Retina (tissue), 1 donor: ENCODE data around the gene TP53.
"Not testable (repeated sequence)": the region's sequence is repeated elsewhere in the genome, so short reads cannot be mapped to it uniquely, and the experiment has no call there.

ENCODE experiments used
- DNase-seq: peaks from one replicate; pipeline ENCODE4 v3.0.0-alpha.2; 2016

TP53 gene

GRCh38 chr17:7673239-7673638 is 14.1 kb downstream of the TP53 start:
- no peak for DNase-seq

GRCh38 chr17:7668482-7668881 is 18.8 kb downstream of the TP53 start:
- no peak for DNase-seq

GRCh38 chr17:7667656-7668406 is 19.5 kb downstream of the TP53 start:
- DNase-seq: peak; percentile 30

- DNase-seq: peak; percentile 32
These were observed 30.2 kb downstream of the TP53 start for GRCh38 chr17:7656958-7657609.

GRCh38 chr17:7655541-7655840 is 31.8 kb downstream of the TP53 start:
- no peak for DNase-seq

- no peak for DNase-seq
These were observed 32.3 kb downstream of the TP53 start for GRCh38 chr17:7654832-7655540.

- DNase-seq: peak; percentile 25
These were observed 34.6 kb downstream of the TP53 start for GRCh38 chr17:7652388-7653356.

- DNase-seq: peak; percentile 90
These were observed 35.5 kb downstream of the TP53 start for GRCh38 chr17:7651665-7652387.

GRCh38 chr17:7651097-7651664 is 36.1 kb downstream of the TP53 start:
- peak; percentile 70 for DNase-seq

- DNase-seq: peak; percentile 86
These were observed 36.7 kb downstream of the TP53 start, which contains the start of gene ATP1B2 for GRCh38 chr17:7650509-7651096. TSS of gene ATP1B2 (plus strand) at chr17:7650926. CDS start at chr17:7651519, 593 bp downstream.

- no peak for DNase-seq
These were observed 40.3 kb downstream of the TP53 start for GRCh38 chr17:7647018-7647417.

- DNase-seq: no peak
These were observed 40.8 kb downstream of the TP53 start for GRCh38 chr17:7646457-7646856.

- DNase-seq: no peak
These were observed 42.5 kb downstream of the TP53 start for GRCh38 chr17:7644775-7645174.

- not testable (repeated sequence) for DNase-seq
These were observed 45.7 kb downstream of the TP53 start for GRCh38 chr17:7641635-7642034.

GRCh38 chr17:7640783-7641182 is 46.5 kb downstream of the TP53 start:
- no peak for DNase-seq

- DNase-seq: no peak
These were observed 51.1 kb downstream of the TP53 start for GRCh38 chr17:7636163-7636562.

- DNase-seq: peak; percentile 77
These were observed 52.9 kb downstream of the TP53 start for GRCh38 chr17:7634384-7634783.

GRCh38 chr17:7633093-7633492 is 54.2 kb downstream of the TP53 start:
- DNase-seq: no peak

- DNase-seq: no peak
These were observed 54.8 kb downstream of the TP53 start for GRCh38 chr17:7632492-7632894.

GRCh38 chr17:7631398-7632380 is 55.6 kb downstream of the TP53 start:
- no peak for DNase-seq
